ENCODE results near the gene CPEB1.

- TF ChIP-seq POLR2AphosphoS5 (IDR thresholded peaks at IDR 0.05; ENCODE audit: low read depth, low read length) (no peak), POLR2A (IDR thresholded peaks at IDR 0.05; ENCODE audit: low read depth, low read length) (no peak), TAF1 (IDR thresholded peaks at IDR 0.05; ENCODE audit: borderline replicate concordance, low read depth, low read length) (no peak)
These were observed 79.5 kb downstream of the CPEB1 start for GRCh38 chr15:82567661-82568060.

Data from GM12892 (cell line).